Esophagus muscularis mucosa (tissue), 4 donors: ENCODE results near the gene DNAH12. TPM values are rescaled to one million over a fixed set of nuclear protein-coding genes. Genes with fewer than 3 reads are reported as not detected.
"Not testable (repeated sequence)": the region's sequence is repeated elsewhere in the genome, so short reads cannot be mapped to it uniquely, and the experiment has no call there.

Source experiments
- DNase-seq: peaks from one replicate; pipeline ENCODE4 v3.0.0-alpha.2; 2017; ENCODE audit errors: extremely low spot score
- H3K27ac ChIP-seq, 4 donors: fragments of 200-600 bp; sonication (generic); replicated peaks in 1 of 4; 1 replicate in 3 of 4; 2 replicates in 1 of 4; pipeline ENCODE4 v1.5.1; 2016 to 2019; ENCODE audit warnings: mild to moderate bottlenecking in 1 of 4
- H3K27me3 ChIP-seq, 4 donors: fragments of 200-600 bp; sonication (generic); one replicate each; pipeline versions ENCODE4 v1.5.1 to v1.6.0; 2016 to 2019
- H3K36me3 ChIP-seq, 4 donors: fragments of 200-600 bp; sonication (generic); one replicate each; pipeline ENCODE4 v1.5.1; 2016 to 2019
- H3K4me1 ChIP-seq, 4 donors: fragments of 200-600 bp; sonication (generic); one replicate each; pipeline ENCODE4 v1.5.1; 2016 to 2019
- H3K4me3 ChIP-seq, 4 donors: fragments of 200-600 bp; sonication (generic); 1 replicate in 2 of 4; 2 replicates in 2 of 4; pipeline ENCODE4 v1.5.1; 2016 to 2019; ENCODE audit warnings: mild to moderate bottlenecking in 4 of 4, moderate library complexity in 1 of 4
- H3K9me3 ChIP-seq, 4 donors: fragments of 200-600 bp; sonication (generic); 1 replicate in 3 of 4; 2 replicates in 1 of 4; pipeline ENCODE4 v1.5.1; 2016 to 2019
- CTCF ChIP-seq, 3 experiments: fragments of 200-600 bp in 2 of 3; fragments of 450-650 bp in 1 of 3; sonication (generic) in 2 of 3; IDR thresholded peaks; one replicate each; pipeline ENCODE4 v1.5.1; 2017 to 2019; ENCODE audit warnings: antibody characterized with exemption in 3 of 3, mild to moderate bottlenecking in 2 of 3, moderate library complexity in 1 of 3
- EP300 ChIP-seq: sonication (generic); formaldehyde crosslinking; IDR thresholded peaks from one replicate; pipeline ENCODE4 v1.6.1; 2017; ENCODE audit warnings: antibody characterized with exemption
- POLR2A ChIP-seq: fragments of 450-650 bp; IDR thresholded peaks from one replicate; pipeline ENCODE4 v1.6.1; 2017; ENCODE audit warnings: antibody characterized with exemption, moderate library complexity, mild to moderate bottlenecking, low read depth
- POLR2AphosphoS5 ChIP-seq, 2 donors: sonication (generic); formaldehyde crosslinking; IDR thresholded peaks; one replicate each; pipeline ENCODE4 v1.6.1; 2017; ENCODE audit warnings: antibody characterized with exemption in 2 of 2
- WGBS: methylation state at CpG from one replicate; pipeline ENCODE4 v1.1.5; 2018; 5-methylcytosine and 5-hydroxymethylcytosine counted together
- intact Hi-C: fragments of 100-400 bp; cut with DNase I; formaldehyde crosslinking; loops from one replicate; pipeline ENCODE4 v1.15.1; 2023
- total RNA-seq, 4 donors: library from RNA; depleted of rRNA; stranded (reverse); fragments of >200 nt; gene quantifications; one replicate each; pipeline versions ENCODE4 v1.1.0 to v1.2.1, GENCODE V29; 2016

Gene DNAH12
- total RNA-seq, 4 donors from 2014 or later, result under 0.01 to 0.39 TPM; not detected in 2

GRCh38 chr3:57350271-57350670, 193.9 kb downstream of the DNAH12 start:
- Histone ChIP-seq H3K36me3 (no peaks in the 10 kb centered on the region), H3K27me3 (no peaks in the 10 kb centered on the region), H3K27ac (no peak overlapping the region), H3K4me3 (no peak overlapping the region), H3K4me1 (no peaks in the 10 kb centered on the region), H3K9me3 (no peaks in the 10 kb centered on the region)
- TF ChIP-seq POLR2A (no peak), CTCF (IDR thresholded peaks at IDR 0.05) (no peak), POLR2AphosphoS5 (IDR thresholded peaks at IDR 0.05) (no peak), EP300 (no peak)
- intact Hi-C loops, result no loop called here
- WGBS, result 96% methylated on average over 1 of the region's 1 CpG
- DNase-seq, result no peak

- H3K4me3 ChIP-seq, DNase-seq, H3K4me1 ChIP-seq, H3K9me3 ChIP-seq, H3K27me3 ChIP-seq, H3K36me3 ChIP-seq, H3K27ac ChIP-seq, intact Hi-C loops: not testable (repeated sequence)
- WGBS, result 63% methylated on average over 6 of the region's 7 CpGs
These were observed 205.0 kb downstream of the DNAH12 start for GRCh38 chr3:57339071-57339642.

GRCh38 chr3:57338272-57339070, 205.7 kb downstream of the DNAH12 start:
- 97% methylated on average over 16 of the region's 40 CpGs for WGBS
- intact Hi-C loops, result not testable (repeated sequence)

GRCh38 chr3:57335283-57335938, 208.7 kb downstream of the DNAH12 start:
- H3K9me3 ChIP-seq, result no peaks in the 10 kb centered on the region
- intact Hi-C loops, result no loop called here
- no peaks in the 10 kb centered on the region for H3K36me3 ChIP-seq
- WGBS, result 86% methylated on average over 5 of the region's 5 CpGs
- TF ChIP-seq CTCF (IDR thresholded peaks at IDR 0.05) (no peak), EP300 (no peak)
- H3K4me1 ChIP-seq, result no peaks in the 10 kb centered on the region
- H3K27ac ChIP-seq, result no peak overlapping the region
- H3K4me3 ChIP-seq, result no peak overlapping the region
- no peak for DNase-seq
- no peaks in the 10 kb centered on the region for H3K27me3 ChIP-seq

More at GRCh38 chr3:57338272-57339070, 205.7 kb downstream of the DNAH12 start:
- H3K27me3 ChIP-seq, H3K9me3 ChIP-seq, H3K36me3 ChIP-seq, H3K4me1 ChIP-seq, H3K27ac ChIP-seq, H3K4me3 ChIP-seq, DNase-seq: not testable (repeated sequence)

- intact Hi-C loops, result no loop called here
- Histone ChIP-seq H3K4me1 (no peaks in the 10 kb centered on the region), H3K4me3 (no peak overlapping the region), H3K36me3 (no peaks in the 10 kb centered on the region), H3K27ac (no peak overlapping the region), H3K9me3 (no peaks in the 10 kb centered on the region), H3K27me3 (no peaks in the 10 kb centered on the region)
- no peak for DNase-seq
- WGBS, result 83% methylated on average over 3 of the region's 3 CpGs
- TF ChIP-seq EP300, result no peak
- TF ChIP-seq POLR2AphosphoS5 (IDR thresholded peaks at IDR 0.05), result no peak
- no peak for TF ChIP-seq CTCF (IDR thresholded peaks at IDR 0.05)
- no peak for TF ChIP-seq POLR2A
These were observed 213.0 kb downstream of the DNAH12 start for GRCh38 chr3:57331078-57331610.

GRCh38 chr3:57326498-57326897, 217.6 kb downstream of the DNAH12 start:
- H3K4me3 ChIP-seq, H3K4me1 ChIP-seq, H3K27me3 ChIP-seq, H3K27ac ChIP-seq, H3K9me3 ChIP-seq, H3K36me3 ChIP-seq, DNase-seq, intact Hi-C loops: not testable (repeated sequence)
- 100% methylated on average over 1 of the region's 1 CpG for WGBS
